Sigmoid colon (tissue), 4 donors: ENCODE results near the gene EHD4.

Source experiments
- POLR2A ChIP-seq, 2 donors: fragments of 450-650 bp; IDR thresholded peaks; one replicate each; pipeline ENCODE4 v1.6.1; 2016; ENCODE audit warnings: antibody characterized with exemption in 2 of 2, mild to moderate bottlenecking in 2 of 2, moderate library complexity in 2 of 2
- POLR2AphosphoS5 ChIP-seq, 4 donors: sonication (generic); formaldehyde crosslinking; IDR thresholded peaks; one replicate each; pipeline ENCODE4 v1.6.1; 2017; ENCODE audit warnings: antibody characterized with exemption in 4 of 4
- TF ChIP-seq, protein P1 (sequence below), 4 experiments: fragments of 450-650 bp in 3 of 4; fragments of 200-600 bp in 1 of 4; IDR thresholded peaks; one replicate each; pipeline ENCODE4 v1.5.1; 2016 to 2019; ENCODE audit warnings: antibody characterized with exemption in 4 of 4, mild to moderate bottlenecking in 3 of 4, moderate library complexity in 2 of 4

GRCh38 chr15:42021593-42021992 is 49.2 kb upstream of the EHD4 start:
- TF ChIP-seq, protein P1, sequence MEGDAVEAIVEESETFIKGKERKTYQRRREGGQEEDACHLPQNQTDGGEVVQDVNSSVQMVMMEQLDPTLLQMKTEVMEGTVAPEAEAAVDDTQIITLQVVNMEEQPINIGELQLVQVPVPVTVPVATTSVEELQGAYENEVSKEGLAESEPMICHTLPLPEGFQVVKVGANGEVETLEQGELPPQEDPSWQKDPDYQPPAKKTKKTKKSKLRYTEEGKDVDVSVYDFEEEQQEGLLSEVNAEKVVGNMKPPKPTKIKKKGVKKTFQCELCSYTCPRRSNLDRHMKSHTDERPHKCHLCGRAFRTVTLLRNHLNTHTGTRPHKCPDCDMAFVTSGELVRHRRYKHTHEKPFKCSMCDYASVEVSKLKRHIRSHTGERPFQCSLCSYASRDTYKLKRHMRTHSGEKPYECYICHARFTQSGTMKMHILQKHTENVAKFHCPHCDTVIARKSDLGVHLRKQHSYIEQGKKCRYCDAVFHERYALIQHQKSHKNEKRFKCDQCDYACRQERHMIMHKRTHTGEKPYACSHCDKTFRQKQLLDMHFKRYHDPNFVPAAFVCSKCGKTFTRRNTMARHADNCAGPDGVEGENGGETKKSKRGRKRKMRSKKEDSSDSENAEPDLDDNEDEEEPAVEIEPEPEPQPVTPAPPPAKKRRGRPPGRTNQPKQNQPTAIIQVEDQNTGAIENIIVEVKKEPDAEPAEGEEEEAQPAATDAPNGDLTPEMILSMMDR (IDR thresholded peaks at IDR 0.05), result no peak
- no peak for TF ChIP-seq POLR2AphosphoS5 (IDR thresholded peaks at IDR 0.05)
- no peak for TF ChIP-seq POLR2A (IDR thresholded peaks at IDR 0.05)
